HG02943 (cell line): ENCODE data around the gene TMEM132D.
"Not testable (repeated sequence)": the region's sequence is repeated elsewhere in the genome, so short reads cannot be mapped to it uniquely, and the experiment has no call there.

Experiments
- ATAC-seq: cut with Tn5 transposase; IDR thresholded peaks from one replicate; pipeline ENCODE4 v1.9.1; 2021; ENCODE audit warnings: mild to moderate bottlenecking, low read depth, moderate library complexity; ENCODE audit not compliant: unreplicated experiment

The TMEM132D gene

DNA sequence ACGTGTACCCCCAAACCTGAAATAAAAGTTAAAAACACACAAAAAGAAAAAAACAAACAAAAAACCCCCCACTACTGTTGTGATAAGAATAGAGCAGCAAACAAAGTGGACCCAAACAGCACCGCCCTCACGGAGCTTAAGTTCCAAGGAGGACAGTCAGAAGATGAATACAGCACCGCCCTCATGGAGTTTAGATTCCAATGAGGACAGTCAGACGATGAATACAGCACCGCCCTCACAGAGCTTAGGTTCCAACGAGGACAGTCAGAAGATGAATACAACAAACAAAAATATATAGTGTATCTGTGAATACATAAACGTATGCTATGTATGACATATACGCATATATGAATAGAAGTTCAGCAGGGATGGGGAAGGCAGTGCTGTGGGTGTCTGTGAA lies 696.7 kb downstream of the TMEM132D start:
- ATAC-seq = no peak

DNA sequence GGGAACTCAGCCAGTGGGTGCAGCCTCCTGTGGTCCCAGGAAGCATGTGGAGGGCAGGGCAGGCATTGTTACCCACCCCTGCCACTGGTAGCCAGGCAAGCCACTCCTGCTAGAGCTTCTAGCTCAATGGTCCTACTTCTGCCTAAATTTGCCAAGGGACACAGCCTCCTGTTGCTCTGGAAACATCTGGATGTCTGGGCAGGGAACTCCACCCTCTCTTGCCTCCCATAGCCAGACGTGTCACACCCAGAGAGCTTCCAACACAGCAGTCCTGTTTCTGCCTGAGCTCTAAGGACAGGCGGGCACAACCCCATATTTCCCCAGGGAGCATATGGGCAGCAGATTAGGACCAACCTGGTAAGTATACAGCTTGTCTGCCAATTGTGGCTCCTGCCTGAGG lies 700.4 kb downstream of the TMEM132D start:
- ATAC-seq = no peak

DNA sequence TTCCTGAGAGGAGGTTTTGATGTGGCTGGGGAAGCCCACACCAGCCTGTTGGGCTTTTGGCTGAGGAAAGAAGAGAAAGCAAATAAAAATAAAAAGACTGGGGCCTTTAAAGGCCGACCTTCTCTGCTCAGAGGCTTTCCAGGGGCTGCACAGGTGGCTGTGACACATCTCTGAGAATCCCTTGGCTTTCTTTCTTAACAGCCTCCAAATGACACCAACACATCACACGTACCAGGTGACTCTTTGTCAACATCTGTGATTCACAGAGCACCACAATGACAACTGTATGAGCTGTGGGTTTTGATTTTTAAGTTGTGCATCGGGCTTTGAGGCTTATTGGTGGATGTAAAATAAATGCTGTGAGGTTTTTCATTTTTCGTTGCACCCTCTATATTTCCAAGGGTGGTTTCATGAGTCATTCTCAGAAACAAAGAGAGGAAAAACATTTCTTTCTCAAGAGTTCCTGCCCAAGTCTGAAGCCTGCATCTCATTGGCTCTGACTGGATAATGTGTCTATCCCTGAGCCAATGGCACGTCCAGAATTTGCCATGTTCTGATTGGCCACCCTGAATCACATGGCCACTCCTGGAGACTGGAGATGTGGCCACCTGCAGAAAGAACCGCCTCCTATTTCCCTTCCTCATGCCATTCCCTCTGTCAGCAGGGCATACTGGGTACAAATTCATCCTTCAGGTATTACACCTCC lies 701.6 kb downstream of the TMEM132D start:
- no peak for ATAC-seq

GRCh38 chr12:129201029-129201428 lies 702.8 kb downstream of the TMEM132D start:
- no peak for ATAC-seq

- ATAC-seq = no peak
Observed at GRCh38 chr12:129200576-129200975, 703.2 kb downstream of the TMEM132D start.

DNA sequence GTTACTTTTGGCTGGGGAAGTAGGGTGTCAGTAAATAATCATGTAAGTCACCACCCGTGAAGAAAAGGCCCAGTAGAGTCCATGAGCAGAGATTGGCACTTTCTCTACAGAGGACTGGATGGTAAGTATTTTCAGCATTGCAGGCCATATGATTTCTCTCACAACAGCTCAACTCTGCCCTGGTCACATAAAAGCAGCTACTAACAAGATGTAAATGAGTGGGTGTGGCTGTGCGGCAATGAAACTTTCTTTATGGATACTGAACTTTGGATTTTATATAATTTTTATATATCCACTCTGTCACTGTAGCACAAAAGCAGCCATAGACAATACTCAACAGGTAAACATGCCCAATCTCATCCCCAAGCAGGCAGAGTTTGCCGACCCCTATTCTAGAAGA lies 706.9 kb downstream of the TMEM132D start:
- no peak for ATAC-seq

- ATAC-seq = no peak
Observed at GRCh38 chr12:129195081-129195480, 708.7 kb downstream of the TMEM132D start.

- ATAC-seq = no peak
Observed at GRCh38 chr12:129193263-129193871, 710.5 kb downstream of the TMEM132D start.

DNA sequence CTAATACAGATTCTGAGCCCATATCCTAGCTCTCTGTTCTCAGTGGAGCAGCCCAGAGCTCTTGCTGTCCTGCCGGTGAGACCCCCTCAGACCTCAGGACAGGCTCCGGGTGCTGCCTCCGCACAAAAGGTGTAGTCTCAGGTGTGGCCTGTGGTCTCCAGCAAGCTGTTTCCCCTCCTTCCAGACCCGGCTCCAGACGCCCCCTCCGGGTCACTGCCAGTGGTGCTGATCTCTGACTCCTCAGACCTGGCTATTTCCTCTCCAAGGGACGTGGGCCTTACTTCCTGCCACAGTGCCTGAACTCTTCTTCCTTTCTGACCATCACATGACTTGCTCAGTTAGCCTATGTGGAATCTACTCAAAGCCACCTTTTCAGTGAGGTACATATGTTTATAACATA lies 713.0 kb downstream of the TMEM132D start:
- no peak for ATAC-seq

DNA sequence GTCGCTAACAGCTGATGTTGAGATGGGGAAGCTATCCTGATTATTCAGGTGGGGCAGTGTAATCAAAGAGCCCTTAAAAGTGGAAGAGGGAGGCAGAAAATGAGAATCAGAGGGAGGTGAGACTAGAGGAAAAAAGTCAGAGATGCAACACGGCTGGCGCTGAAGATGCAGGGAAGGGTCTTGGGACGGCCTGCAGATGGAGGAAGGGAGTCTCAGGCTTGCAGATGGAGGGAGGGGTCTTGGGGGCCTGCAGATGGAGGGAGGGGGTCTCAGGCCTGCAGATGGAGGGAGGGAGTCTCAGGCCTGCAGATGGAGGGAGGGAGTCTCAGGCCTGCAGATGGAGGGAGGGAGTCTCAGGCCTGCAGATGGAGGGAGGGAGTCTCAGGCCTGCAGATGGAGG lies 713.9 kb downstream of the TMEM132D start:
- ATAC-seq = not testable (repeated sequence)

DNA sequence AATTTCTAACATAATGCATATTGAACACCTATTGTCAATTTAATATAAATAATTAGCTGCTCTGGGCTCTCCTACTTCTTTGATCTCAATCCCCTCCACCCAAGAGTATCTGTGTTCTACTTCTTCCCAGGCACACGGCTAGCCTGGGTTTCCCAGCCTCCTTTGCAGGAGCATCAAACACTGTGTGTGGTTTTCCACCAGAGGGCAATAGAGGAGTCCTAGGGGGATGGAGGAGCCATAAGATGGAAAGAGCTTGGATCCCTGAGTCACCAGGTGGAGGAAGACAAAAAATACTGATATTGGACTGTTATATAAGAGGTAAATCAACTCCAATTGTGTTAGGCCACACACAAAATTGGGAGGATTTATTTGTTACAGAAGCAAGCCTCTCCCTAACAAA lies 716.9 kb downstream of the TMEM132D start:
- ATAC-seq = no peak

GRCh38 chr12:129185855-129186254 lies 718.0 kb downstream of the TMEM132D start:
- no peak for ATAC-seq

- no peak for ATAC-seq
Observed at GRCh38 chr12:129184127-129184928, 719.5 kb downstream of the TMEM132D start.

GRCh38 chr12:129179941-129180553 lies 723.8 kb downstream of the TMEM132D start:
- no peak for ATAC-seq

- ATAC-seq = no peak
Observed at GRCh38 chr12:129169928-129170327, 733.9 kb downstream of the TMEM132D start.

DNA sequence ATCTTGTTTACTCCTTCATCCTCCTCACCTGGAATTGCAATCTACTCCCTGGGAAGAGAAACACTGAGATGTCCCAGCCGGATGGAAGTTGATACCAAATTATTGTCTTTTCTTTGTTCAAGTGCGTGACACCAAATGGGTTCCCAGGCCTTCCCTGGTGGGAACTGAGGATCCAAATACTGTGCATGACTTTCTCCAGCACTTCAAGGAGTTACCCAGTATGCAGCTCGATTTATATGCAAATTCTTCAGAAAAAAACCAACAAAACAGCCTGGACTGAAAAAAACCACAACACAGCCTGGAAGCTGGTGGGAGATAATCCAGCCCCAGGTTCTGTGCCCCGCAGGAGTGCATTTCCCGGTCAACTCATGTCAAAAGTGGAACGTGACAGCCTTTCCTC lies 740.0 kb downstream of the TMEM132D start:
- no peak for ATAC-seq

- no peak for ATAC-seq
Observed at GRCh38 chr12:129163461-129163860, 740.4 kb downstream of the TMEM132D start.

GRCh38 chr12:129162805-129163204 lies 741.0 kb downstream of the TMEM132D start:
- ATAC-seq = no peak

GRCh38 chr12:129161511-129161910 lies 742.3 kb downstream of the TMEM132D start:
- ATAC-seq = no peak

DNA sequence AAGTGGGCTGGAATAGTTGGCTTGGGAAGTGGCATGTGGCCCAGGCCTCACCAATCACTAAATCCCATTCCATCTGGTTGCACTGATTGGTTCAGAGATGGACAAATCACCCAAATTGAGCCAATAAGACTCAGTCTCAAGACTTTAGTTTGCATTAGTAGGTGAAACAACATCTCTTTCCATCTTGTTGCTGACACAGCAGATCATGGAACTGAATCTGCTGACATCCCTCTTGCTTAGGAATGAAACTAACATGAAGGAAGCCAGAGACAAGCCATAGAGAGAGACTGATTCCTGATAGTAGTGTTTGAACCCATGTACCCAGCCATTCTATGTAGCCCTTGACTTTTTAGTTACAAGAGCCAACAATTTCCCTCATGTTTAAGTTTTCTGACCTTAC lies 743.5 kb downstream of the TMEM132D start:
- ATAC-seq = no peak
